WTC11 (cell line): Measurements from ENCODE around the gene EIF5A.

Source experiments
- CTCF ChIP-seq: fragments of 200-600 bp; IDR thresholded peaks from 2 replicates; pipeline ENCODE4 v1.8.0; 2022; ENCODE audit warnings: antibody characterized with exemption
- ETV6 ChIP-seq: sonication (generic); formaldehyde crosslinking; IDR thresholded peaks from 2 replicates; pipeline ENCODE4 v1.8.1; 2022; ENCODE audit warnings: mild to moderate bottlenecking, missing genetic modification reagents
- HMGA2 ChIP-seq: fragments of 250-450 bp; sonication (Bioruptor Pico); IDR thresholded peaks from 2 replicates; pipeline ENCODE4 v1.4.0; 2021; ENCODE audit warnings: mild to moderate bottlenecking, moderate library complexity
- IRF2 ChIP-seq: sonication (generic); formaldehyde crosslinking; IDR thresholded peaks from 2 replicates; pipeline ENCODE4 v1.8.0; 2022; ENCODE audit warnings: low read depth, missing genetic modification reagents, borderline replicate concordance
- KAT7 ChIP-seq: sonication (generic); formaldehyde crosslinking; IDR thresholded peaks from 2 replicates; pipeline ENCODE4 v1.8.1; 2023; ENCODE audit warnings: missing genetic modification reagents, mild to moderate bottlenecking, borderline replicate concordance
- PREB ChIP-seq: sonication (generic); formaldehyde crosslinking; IDR thresholded peaks from 2 replicates; pipeline ENCODE4 v1.8.1; 2022; ENCODE audit warnings: mild to moderate bottlenecking, missing genetic modification reagents, moderate library complexity, borderline replicate concordance
- ZBTB21 ChIP-seq: sonication (generic); formaldehyde crosslinking; IDR thresholded peaks from 2 replicates; pipeline ENCODE4 v1.8.1; 2023; ENCODE audit warnings: mild to moderate bottlenecking, missing genetic modification reagents, borderline replicate concordance

GRCh38 chr17:7283471-7284216, 23.8 kb upstream of the EIF5A start:
- TF ChIP-seq CTCF (no peak), KAT7 (CRISPR knock-in tag) (no peak), PREB (CRISPR knock-in tag) (no peak), HMGA2 (no peak), ETV6 (CRISPR knock-in tag) (no peak), ZBTB21 (no peak), IRF2 (no peak)
